CD4-positive, CD25-positive, alpha-beta regulatory T cell (primary cell): ENCODE results near the gene STXBP4. TPM values are rescaled to one million over a fixed set of nuclear protein-coding genes. Genes with fewer than 3 reads are reported as not detected.

Experiments
- ATAC-seq, 2 donors: fragments of 150-1000 bp; cut with Tn5 transposase; one replicate each; pipeline ENCODE4 v1.10.0; 2021; ENCODE audit warnings: low read depth in 2 of 2, moderate number of reproducible peaks in 2 of 2, moderate library complexity in 1 of 2
- DNase-seq, 3 donors: peaks; one replicate each; pipeline versions ENCODE4 v3.0.0 to v3.0.0-alpha.2; 2012 to 2022; ENCODE audit warnings: mixed read lengths in 1 of 3
- H3K27ac ChIP-seq: one replicate; pipeline ENCODE4 v1.7.0; 2013; ENCODE audit warnings: mild to moderate bottlenecking, low read length; ENCODE audit not compliant: insufficient read depth, poor library complexity, severe bottlenecking
- H3K27me3 ChIP-seq: one replicate; pipeline ENCODE4 v1.7.0; 2013; ENCODE audit warnings: low read length; ENCODE audit not compliant: control insufficient read depth, insufficient read depth
- H3K36me3 ChIP-seq: one replicate; pipeline ENCODE4 v1.7.0; 2013; ENCODE audit warnings: mild to moderate bottlenecking, low read length, moderate library complexity; ENCODE audit not compliant: control insufficient read depth, insufficient read depth
- H3K4me1 ChIP-seq: 2 replicates; pipeline ENCODE4 v1.7.0; 2013; ENCODE audit warnings: mild to moderate bottlenecking, low read length; ENCODE audit not compliant: insufficient read depth, control insufficient read depth, poor library complexity, severe bottlenecking
- H3K4me3 ChIP-seq: one replicate; pipeline ENCODE4 v1.7.0; 2013; ENCODE audit warnings: low read depth, mild to moderate bottlenecking, low read length, moderate library complexity
- H3K9me3 ChIP-seq, 2 experiments: 1 replicate in 1 of 2; 2 replicates in 1 of 2; pipeline ENCODE4 v1.7.0; 2013; ENCODE audit warnings: low read length in 2 of 2, mild to moderate bottlenecking in 1 of 2, moderate library complexity in 1 of 2; ENCODE audit not compliant: control insufficient read depth in 2 of 2
- H3K27ac Mint-ChIP-seq, 3 donors: one replicate each; pipeline ENCODE4 v1.8.0; 2020 to 2022; ENCODE audit warnings: mild to moderate bottlenecking in 3 of 3, mixed read lengths in 3 of 3, moderate library complexity in 2 of 3
- H3K27me3 Mint-ChIP-seq: one replicate; pipeline ENCODE4 v1.8.0; 2022; ENCODE audit warnings: mild to moderate bottlenecking, mixed read lengths
- H3K36me3 Mint-ChIP-seq: one replicate; pipeline ENCODE4 v1.8.0; 2020; ENCODE audit warnings: mixed read lengths
- H3K4me1 Mint-ChIP-seq, 4 donors: one replicate each; pipeline ENCODE4 v1.8.0; 2020 to 2022; ENCODE audit warnings: mixed read lengths in 4 of 4, mild to moderate bottlenecking in 1 of 4
- H3K4me3 Mint-ChIP-seq, 4 donors: one replicate each; pipeline ENCODE4 v1.8.0; 2020 to 2022; ENCODE audit warnings: mild to moderate bottlenecking in 4 of 4, mixed read lengths in 4 of 4, moderate library complexity in 3 of 4
- H3K9me3 Mint-ChIP-seq, 7 donors: one replicate each; pipeline ENCODE4 v1.8.0; 2020 to 2022; ENCODE audit warnings: mixed read lengths in 7 of 7, mild to moderate bottlenecking in 3 of 7, moderate library complexity in 2 of 7
- polyA plus RNA-seq, 4 donors: library from polyadenylated mRNA; unstranded; fragments of 300-500 nt; fragmentation: Illumina TruSeq; gene quantifications; one replicate each; pipeline ENCODE4 v1.2.3, GENCODE V29; 2021
- total RNA-seq: library from RNA; stranded (reverse); gene quantifications from one replicate; pipeline ENCODE4 v1.2.3, GENCODE V29; 2022

The STXBP4 gene
- total and polyA plus RNA-seq, 5 donors from 2014 or later = 2.4 to 7.6 (median 2.7) TPM

DNA sequence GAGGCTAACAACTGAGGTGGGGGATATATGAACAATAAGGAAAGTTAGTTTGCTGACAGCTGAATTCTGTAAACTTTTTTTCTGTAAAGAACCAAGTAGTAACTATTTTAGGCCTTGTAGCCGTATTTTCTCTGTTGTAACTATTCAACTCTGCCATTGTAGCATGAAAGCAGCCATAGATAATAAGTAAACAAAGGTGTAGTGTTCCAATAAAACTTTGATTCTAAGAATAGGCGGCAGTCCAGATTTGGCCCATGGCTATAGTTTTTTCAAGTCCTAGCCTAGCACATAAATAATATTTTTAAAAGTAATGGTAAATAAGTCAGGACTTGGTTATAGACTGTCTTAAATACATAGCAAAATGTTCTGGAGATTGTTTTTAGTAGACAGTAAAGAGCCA lies 142.0 kb downstream of the STXBP4 start:
- no peak overlapping the region for H3K4me3 Mint-ChIP-seq
- H3K36me3 Mint-ChIP-seq = peaks cover 21% of the 10 kb centered on the region
- H3K9me3 Mint-ChIP-seq = peaks cover 0 to 20% (median 9%) of the 10 kb centered on the region in 7 donors
- H3K27ac Mint-ChIP-seq = no peak overlapping the region
- H3K36me3 ChIP-seq = no peaks in the 10 kb centered on the region
- no peak overlapping the region for H3K27ac ChIP-seq
- no peaks in the 10 kb centered on the region for H3K4me1 Mint-ChIP-seq
- ATAC-seq (no peak), DNase-seq (no peak)
- no peaks in the 10 kb centered on the region for H3K27me3 ChIP-seq
- no peaks in the 10 kb centered on the region for H3K9me3 ChIP-seq
- H3K27me3 Mint-ChIP-seq = no peaks in the 10 kb centered on the region
- no peaks in the 10 kb centered on the region for H3K4me1 ChIP-seq
- no peak overlapping the region for H3K4me3 ChIP-seq

DNA sequence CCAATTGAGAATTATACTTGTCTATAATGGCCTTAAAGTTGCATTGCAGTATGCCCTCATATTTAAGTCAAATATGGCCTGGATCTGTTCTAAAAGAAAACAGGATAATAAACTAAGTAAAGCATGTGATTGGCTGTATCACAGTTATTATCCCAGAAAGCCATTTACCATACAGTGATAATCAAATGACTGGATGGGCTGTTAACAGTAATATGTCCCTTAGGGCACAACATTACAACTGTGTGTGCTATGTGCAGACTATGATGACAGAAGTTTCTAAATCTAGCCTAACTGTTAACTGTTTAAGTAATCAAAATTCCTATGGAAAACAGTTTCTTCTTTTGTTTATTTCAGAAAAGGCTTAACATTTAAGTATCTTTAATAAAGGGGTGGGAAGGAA lies 145.7 kb downstream of the STXBP4 start:
- Mint-ChIP-seq H3K9me3 (peaks cover 0 to 6% (median 3%) of the 10 kb centered on the region in 7 donors), H3K4me1 (peaks cover 8 to 20% (median 16%) of the 10 kb centered on the region in 4 donors), H3K36me3 (peaks cover 8% of the 10 kb centered on the region), H3K27ac (no peak overlapping the region), H3K4me3 (no peak overlapping the region), H3K27me3 (no peaks in the 10 kb centered on the region)
- DNase-seq (no peak), ATAC-seq (no peak)
- Histone ChIP-seq H3K27ac (no peak overlapping the region), H3K27me3 (no peaks in the 10 kb centered on the region), H3K9me3 (no peaks in the 10 kb centered on the region), H3K4me3 (no peak overlapping the region), H3K36me3 (no peaks in the 10 kb centered on the region), H3K4me1 (peaks cover 16% of the 10 kb centered on the region)

GRCh38 chr17:55116440-55116914 lies 147.9 kb downstream of the STXBP4 start:
- Mint-ChIP-seq H3K27me3 (no peaks in the 10 kb centered on the region), H3K36me3 (peaks cover 3% of the 10 kb centered on the region), H3K27ac (peak overlapping the region; percentile 50 to 78 (median 53)), H3K4me1 (peaks cover 8 to 27% (median 16%) of the 10 kb centered on the region in 4 donors), H3K4me3 (peak overlapping the region in 2 of 4 donors; percentile 2 to 5), H3K9me3 (peaks cover 0 to 6% (median 0%) of the 10 kb centered on the region in 7 donors)
- H3K27ac ChIP-seq = peak overlapping the region; percentile 69
- peaks cover 16% of the 10 kb centered on the region for H3K4me1 ChIP-seq
- H3K36me3 ChIP-seq = no peaks in the 10 kb centered on the region
- DNase-seq (peak in 2 of 3 donors; percentile 0 to 41), ATAC-seq (peak; percentile 68 to 82)
- peak overlapping the region; percentile 8 for H3K4me3 ChIP-seq
- no peaks in the 10 kb centered on the region for H3K9me3 ChIP-seq
- H3K27me3 ChIP-seq = no peaks in the 10 kb centered on the region

- no peaks in the 10 kb centered on the region for H3K27me3 Mint-ChIP-seq
- Histone ChIP-seq H3K4me3 (no peak overlapping the region), H3K36me3 (no peaks in the 10 kb centered on the region), H3K27me3 (no peaks in the 10 kb centered on the region), H3K4me1 (peaks cover 16% of the 10 kb centered on the region), H3K27ac (peak overlapping the region; percentile 69), H3K9me3 (no peaks in the 10 kb centered on the region)
- H3K9me3 Mint-ChIP-seq = peaks cover 0 to 6% (median 2%) of the 10 kb centered on the region in 7 donors
- peaks cover 3% of the 10 kb centered on the region for H3K36me3 Mint-ChIP-seq
- DNase-seq (no peak), ATAC-seq (peak in 1 of 2 donors; percentile 17)
- H3K4me1 Mint-ChIP-seq = peaks cover 8 to 27% (median 17%) of the 10 kb centered on the region in 4 donors
- peak overlapping the region in 1 of 4 donors; percentile 63 for H3K4me3 Mint-ChIP-seq
- peak overlapping the region in 2 of 3 donors; percentile 53 to 72 for H3K27ac Mint-ChIP-seq
Observed at GRCh38 chr17:55117164-55117563, 148.6 kb downstream of the STXBP4 start.

- H3K36me3 Mint-ChIP-seq = no peaks in the 10 kb centered on the region
- H3K27ac Mint-ChIP-seq = no peak overlapping the region
- no peak overlapping the region for H3K4me3 ChIP-seq
- peaks cover 8 to 27% (median 17%) of the 10 kb centered on the region in 4 donors for H3K4me1 Mint-ChIP-seq
- H3K36me3 ChIP-seq = no peaks in the 10 kb centered on the region
- no peak overlapping the region for H3K27ac ChIP-seq
- peaks cover 0 to 5% (median 0%) of the 10 kb centered on the region in 7 donors for H3K9me3 Mint-ChIP-seq
- H3K27me3 Mint-ChIP-seq = no peaks in the 10 kb centered on the region
- ATAC-seq (no peak), DNase-seq (no peak)
- H3K4me3 Mint-ChIP-seq = no peak overlapping the region
- peaks cover 15% of the 10 kb centered on the region for H3K4me1 ChIP-seq
- no peaks in the 10 kb centered on the region for H3K27me3 ChIP-seq
- H3K9me3 ChIP-seq = no peaks in the 10 kb centered on the region
Observed at GRCh38 chr17:55120651-55121050, 152.1 kb downstream of the STXBP4 start.

DNA sequence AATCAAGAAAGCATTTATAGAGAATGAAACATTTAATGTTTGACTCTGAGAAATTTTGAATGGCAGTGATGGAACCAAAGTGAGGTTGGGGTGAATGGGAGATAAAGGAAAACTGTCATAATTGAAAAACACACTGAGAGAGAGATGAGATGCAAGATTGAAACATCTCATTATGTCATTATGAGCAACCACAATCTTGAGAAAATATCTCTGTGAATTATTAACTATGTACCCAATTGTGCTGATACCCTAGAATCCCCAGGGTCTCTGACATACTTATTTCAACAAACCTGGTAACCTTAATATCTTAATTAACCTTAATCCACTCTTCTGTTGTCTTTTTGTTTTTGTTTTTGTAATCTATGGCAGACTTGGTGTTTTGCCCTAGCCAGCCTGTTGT lies 152.7 kb downstream of the STXBP4 start:
- Mint-ChIP-seq H3K4me3 (no peak overlapping the region), H3K36me3 (no peaks in the 10 kb centered on the region), H3K27me3 (no peaks in the 10 kb centered on the region), H3K27ac (no peak overlapping the region), H3K4me1 (peaks cover 6 to 24% (median 14%) of the 10 kb centered on the region in 4 donors), H3K9me3 (peaks cover 0 to 4% (median 0%) of the 10 kb centered on the region in 7 donors)
- H3K27ac ChIP-seq = no peak overlapping the region
- H3K4me1 ChIP-seq = peaks cover 9% of the 10 kb centered on the region
- DNase-seq (no peak), ATAC-seq (no peak)
- H3K4me3 ChIP-seq = no peak overlapping the region
- H3K9me3 ChIP-seq = no peaks in the 10 kb centered on the region
- H3K36me3 ChIP-seq = no peaks in the 10 kb centered on the region
- H3K27me3 ChIP-seq = no peaks in the 10 kb centered on the region

GRCh38 chr17:55122114-55122513 lies 153.5 kb downstream of the STXBP4 start:
- Mint-ChIP-seq H3K36me3 (no peaks in the 10 kb centered on the region), H3K4me3 (no peak overlapping the region), H3K27ac (no peak overlapping the region), H3K27me3 (no peaks in the 10 kb centered on the region), H3K9me3 (peaks cover 0 to 3% (median 0%) of the 10 kb centered on the region in 7 donors), H3K4me1 (peaks cover 0 to 16% (median 8%) of the 10 kb centered on the region in 4 donors)
- no peak overlapping the region for H3K4me3 ChIP-seq
- no peaks in the 10 kb centered on the region for H3K9me3 ChIP-seq
- H3K27ac ChIP-seq = no peak overlapping the region
- ATAC-seq (no peak), DNase-seq (no peak)
- no peaks in the 10 kb centered on the region for H3K36me3 ChIP-seq
- H3K27me3 ChIP-seq = no peaks in the 10 kb centered on the region
- peaks cover 3% of the 10 kb centered on the region for H3K4me1 ChIP-seq

DNA sequence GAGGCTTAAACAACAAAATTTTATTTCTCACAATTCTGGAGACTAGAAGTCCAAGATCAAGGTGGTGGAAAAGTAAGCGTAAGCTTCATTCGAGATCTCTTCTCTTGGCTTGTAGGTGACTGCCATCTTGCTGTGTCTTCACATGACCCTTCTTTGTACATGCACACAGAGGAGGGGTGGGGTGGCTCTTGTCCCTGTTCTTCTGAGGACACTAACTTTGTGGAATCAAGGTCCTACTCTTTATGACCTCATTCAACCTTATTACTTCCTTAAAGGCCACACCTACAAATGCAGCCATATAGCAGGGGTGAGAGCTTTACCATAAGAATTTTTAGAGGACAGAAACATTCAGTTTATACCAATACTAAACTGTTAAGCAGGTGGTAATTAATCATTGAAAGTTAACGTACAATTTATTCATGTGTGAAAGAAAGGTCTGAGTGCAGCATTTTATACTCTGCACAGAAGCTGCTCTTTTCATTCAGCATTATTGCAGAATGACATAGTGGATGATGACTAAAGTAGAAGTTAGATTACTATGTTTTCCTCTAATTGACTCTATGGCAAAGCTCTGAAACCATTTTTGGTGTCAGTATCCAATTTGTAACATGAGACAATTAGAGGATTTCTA lies 156.3 kb downstream of the STXBP4 start:
- no peaks in the 10 kb centered on the region for H3K9me3 ChIP-seq
- H3K4me1 ChIP-seq = no peaks in the 10 kb centered on the region
- H3K4me3 ChIP-seq = no peak overlapping the region
- H3K4me1 Mint-ChIP-seq = peaks cover 0 to 7% (median 2%) of the 10 kb centered on the region in 4 donors
- ATAC-seq = no peak
- peaks cover 0 to 3% (median 0%) of the 10 kb centered on the region in 7 donors for H3K9me3 Mint-ChIP-seq
- H3K36me3 Mint-ChIP-seq = peaks cover 12% of the 10 kb centered on the region
- no peaks in the 10 kb centered on the region for H3K27me3 ChIP-seq
- no peaks in the 10 kb centered on the region for H3K36me3 ChIP-seq
- H3K27me3 Mint-ChIP-seq = no peaks in the 10 kb centered on the region
- no peak overlapping the region for H3K4me3 Mint-ChIP-seq
- DNase-seq = no peak
- no peak overlapping the region for H3K27ac ChIP-seq
- H3K27ac Mint-ChIP-seq = no peak overlapping the region
